ENCODE measurements around the gene ITIH5. TPM values are rescaled to one million over a fixed set of nuclear protein-coding genes. Genes with fewer than 3 reads are reported as not detected.

The ITIH5 gene
- polyA plus RNA-seq, 1 donor from 2014 or later = 0.28 TPM

DNA sequence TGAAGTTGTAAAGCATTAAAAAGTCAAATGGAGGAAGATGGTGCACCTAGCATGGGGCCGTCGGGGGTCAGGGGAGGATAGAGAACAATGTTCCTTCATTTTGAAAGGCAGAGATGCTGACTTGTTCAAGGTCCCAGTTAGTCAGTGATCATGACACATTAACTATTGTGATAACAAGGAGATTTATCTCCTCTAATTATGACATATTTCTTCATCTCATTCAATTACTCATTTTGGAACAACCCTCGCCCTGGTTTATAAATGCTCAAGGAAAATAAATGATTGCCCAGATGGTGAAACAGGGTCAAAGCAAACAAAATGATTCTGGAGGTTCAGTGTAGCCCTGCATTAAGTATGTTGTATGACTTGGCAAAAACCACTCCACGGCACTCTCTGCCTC lies 106.2 kb downstream of the ITIH5 start:
- Histone ChIP-seq H3K36me3 (ENCODE audit: insufficient read depth, low read length) (no peaks in the 10 kb centered on the region), H3K9me2 (ENCODE audit: insufficient read depth, low read length) (no peaks in the 10 kb centered on the region), H3K9me3 (ENCODE audit: low read length) (no peaks in the 10 kb centered on the region), H3F3A (ENCODE audit: insufficient read depth, low read length, poor library complexity, severe bottlenecking) (no peaks in the 10 kb centered on the region), H2AFZ (ENCODE audit: low read depth, low read length) (no peak overlapping the region), H3K4me3 (ENCODE audit: low read length) (no peak overlapping the region), H3K27ac (ENCODE audit: low read length) (no peak overlapping the region), H3K79me2 (replicated peaks; ENCODE audit: insufficient read depth, low read length) (no peaks in the 10 kb centered on the region), H3K9ac (ENCODE audit: low read length) (no peak overlapping the region), H4K20me1 (ENCODE audit: insufficient read depth) (no peaks in the 10 kb centered on the region), H3K4me2 (ENCODE audit: low read length) (no peak overlapping the region), H3K27me3 (ENCODE audit: insufficient read depth, low read depth, low read length) (no peaks in the 10 kb centered on the region)
- TF ChIP-seq EP300 (conservative IDR thresholded peaks at IDR 0.05; ENCODE audit: poor library complexity, severe bottlenecking) (no peak), SMC3 (conservative IDR thresholded peaks at IDR 0.05; ENCODE audit: poor library complexity) (no peak), RAD21 (conservative IDR thresholded peaks at IDR 0.05) (no peak), MXI1 (conservative IDR thresholded peaks at IDR 0.05; ENCODE audit: poor library complexity, severe bottlenecking) (no peak), TAF1 (IDR thresholded peaks at IDR 0.05; ENCODE audit: low read depth) (no peak), EZH2 (IDR thresholded peaks at IDR 0.05; ENCODE audit: borderline replicate concordance, insufficient read depth, low read length, poor library complexity, severe bottlenecking) (no peak), POLR2AphosphoS5 (IDR thresholded peaks at IDR 0.05) (no peak)
- TF ChIP-seq, protein P1, sequence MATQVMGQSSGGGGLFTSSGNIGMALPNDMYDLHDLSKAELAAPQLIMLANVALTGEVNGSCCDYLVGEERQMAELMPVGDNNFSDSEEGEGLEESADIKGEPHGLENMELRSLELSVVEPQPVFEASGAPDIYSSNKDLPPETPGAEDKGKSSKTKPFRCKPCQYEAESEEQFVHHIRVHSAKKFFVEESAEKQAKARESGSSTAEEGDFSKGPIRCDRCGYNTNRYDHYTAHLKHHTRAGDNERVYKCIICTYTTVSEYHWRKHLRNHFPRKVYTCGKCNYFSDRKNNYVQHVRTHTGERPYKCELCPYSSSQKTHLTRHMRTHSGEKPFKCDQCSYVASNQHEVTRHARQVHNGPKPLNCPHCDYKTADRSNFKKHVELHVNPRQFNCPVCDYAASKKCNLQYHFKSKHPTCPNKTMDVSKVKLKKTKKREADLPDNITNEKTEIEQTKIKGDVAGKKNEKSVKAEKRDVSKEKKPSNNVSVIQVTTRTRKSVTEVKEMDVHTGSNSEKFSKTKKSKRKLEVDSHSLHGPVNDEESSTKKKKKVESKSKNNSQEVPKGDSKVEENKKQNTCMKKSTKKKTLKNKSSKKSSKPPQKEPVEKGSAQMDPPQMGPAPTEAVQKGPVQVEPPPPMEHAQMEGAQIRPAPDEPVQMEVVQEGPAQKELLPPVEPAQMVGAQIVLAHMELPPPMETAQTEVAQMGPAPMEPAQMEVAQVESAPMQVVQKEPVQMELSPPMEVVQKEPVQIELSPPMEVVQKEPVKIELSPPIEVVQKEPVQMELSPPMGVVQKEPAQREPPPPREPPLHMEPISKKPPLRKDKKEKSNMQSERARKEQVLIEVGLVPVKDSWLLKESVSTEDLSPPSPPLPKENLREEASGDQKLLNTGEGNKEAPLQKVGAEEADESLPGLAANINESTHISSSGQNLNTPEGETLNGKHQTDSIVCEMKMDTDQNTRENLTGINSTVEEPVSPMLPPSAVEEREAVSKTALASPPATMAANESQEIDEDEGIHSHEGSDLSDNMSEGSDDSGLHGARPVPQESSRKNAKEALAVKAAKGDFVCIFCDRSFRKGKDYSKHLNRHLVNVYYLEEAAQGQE (IDR thresholded peaks at IDR 0.05; ENCODE audit: borderline replicate concordance) = no peak
- TF ChIP-seq, protein P2, sequence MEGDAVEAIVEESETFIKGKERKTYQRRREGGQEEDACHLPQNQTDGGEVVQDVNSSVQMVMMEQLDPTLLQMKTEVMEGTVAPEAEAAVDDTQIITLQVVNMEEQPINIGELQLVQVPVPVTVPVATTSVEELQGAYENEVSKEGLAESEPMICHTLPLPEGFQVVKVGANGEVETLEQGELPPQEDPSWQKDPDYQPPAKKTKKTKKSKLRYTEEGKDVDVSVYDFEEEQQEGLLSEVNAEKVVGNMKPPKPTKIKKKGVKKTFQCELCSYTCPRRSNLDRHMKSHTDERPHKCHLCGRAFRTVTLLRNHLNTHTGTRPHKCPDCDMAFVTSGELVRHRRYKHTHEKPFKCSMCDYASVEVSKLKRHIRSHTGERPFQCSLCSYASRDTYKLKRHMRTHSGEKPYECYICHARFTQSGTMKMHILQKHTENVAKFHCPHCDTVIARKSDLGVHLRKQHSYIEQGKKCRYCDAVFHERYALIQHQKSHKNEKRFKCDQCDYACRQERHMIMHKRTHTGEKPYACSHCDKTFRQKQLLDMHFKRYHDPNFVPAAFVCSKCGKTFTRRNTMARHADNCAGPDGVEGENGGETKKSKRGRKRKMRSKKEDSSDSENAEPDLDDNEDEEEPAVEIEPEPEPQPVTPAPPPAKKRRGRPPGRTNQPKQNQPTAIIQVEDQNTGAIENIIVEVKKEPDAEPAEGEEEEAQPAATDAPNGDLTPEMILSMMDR (IDR thresholded peaks at IDR 0.05; ENCODE audit: poor library complexity, severe bottlenecking) = no peak

DNA sequence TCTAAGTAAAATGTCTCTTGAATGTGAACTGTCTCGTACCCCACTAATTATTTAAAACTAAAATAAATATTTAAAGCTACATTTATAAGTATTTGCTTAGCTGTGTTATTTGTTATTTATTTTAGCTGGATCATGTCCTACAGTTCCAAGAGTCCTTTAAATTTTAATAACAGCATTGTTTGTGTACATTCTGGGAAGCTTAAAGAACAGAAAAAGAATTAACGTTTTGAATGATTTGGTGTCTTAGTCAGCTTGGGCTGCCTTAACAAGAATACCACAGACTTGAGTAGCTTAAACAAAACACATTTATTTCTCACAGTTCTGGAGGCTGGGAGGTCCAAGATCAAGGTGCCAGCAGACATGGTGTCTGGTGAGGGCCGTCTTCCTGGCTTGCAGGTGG lies 107.4 kb downstream of the ITIH5 start:
- no peak overlapping the region for H2AFZ ChIP-seq (ENCODE audit: low read depth, low read length)
- H3K27me3 ChIP-seq (ENCODE audit: insufficient read depth, low read depth, low read length) = no peaks in the 10 kb centered on the region
- no peak overlapping the region for H3K9ac ChIP-seq (ENCODE audit: low read length)
- H3K9me2 ChIP-seq (ENCODE audit: insufficient read depth, low read length) = no peaks in the 10 kb centered on the region
- H3K9me3 ChIP-seq (ENCODE audit: low read length) = no peaks in the 10 kb centered on the region
- no peak overlapping the region for H3K27ac ChIP-seq (ENCODE audit: low read length)
- no peaks in the 10 kb centered on the region for H3K79me2 ChIP-seq (replicated peaks; ENCODE audit: insufficient read depth, low read length)
- H3F3A ChIP-seq (ENCODE audit: insufficient read depth, low read length, poor library complexity, severe bottlenecking) = no peaks in the 10 kb centered on the region
- TF ChIP-seq, protein P1 (IDR thresholded peaks at IDR 0.05; ENCODE audit: borderline replicate concordance) = no peak
- TF ChIP-seq SMC3 (conservative IDR thresholded peaks at IDR 0.05; ENCODE audit: poor library complexity) = no peak
- no peak for TF ChIP-seq MXI1 (conservative IDR thresholded peaks at IDR 0.05; ENCODE audit: poor library complexity, severe bottlenecking)
- TF ChIP-seq EP300 (conservative IDR thresholded peaks at IDR 0.05; ENCODE audit: poor library complexity, severe bottlenecking) = no peak
- TF ChIP-seq RAD21 (conservative IDR thresholded peaks at IDR 0.05) = no peak
- no peak for TF ChIP-seq EZH2 (IDR thresholded peaks at IDR 0.05; ENCODE audit: borderline replicate concordance, insufficient read depth, low read length, poor library complexity, severe bottlenecking)
- no peak for TF ChIP-seq POLR2AphosphoS5 (IDR thresholded peaks at IDR 0.05)
- TF ChIP-seq, protein P2 (IDR thresholded peaks at IDR 0.05; ENCODE audit: poor library complexity, severe bottlenecking) = no peak
- no peak for TF ChIP-seq TAF1 (IDR thresholded peaks at IDR 0.05; ENCODE audit: low read depth)
- no peaks in the 10 kb centered on the region for H4K20me1 ChIP-seq (ENCODE audit: insufficient read depth)
- no peak overlapping the region for H3K4me3 ChIP-seq (ENCODE audit: low read length)
- H3K36me3 ChIP-seq (ENCODE audit: insufficient read depth, low read length) = no peaks in the 10 kb centered on the region
- H3K4me2 ChIP-seq (ENCODE audit: low read length) = no peak overlapping the region
